DMS114 treated with DMSO at 0.1 percent for 48 hours (cell line): ENCODE results near the gene PARP14.
"Not testable (repeated sequence)": the region's sequence is repeated elsewhere in the genome, so short reads cannot be mapped to it uniquely, and the experiment has no call there.

ENCODE experiments used
- DNase-seq: peaks from one replicate; lab custom pipeline; 2025; ENCODE audit not compliant: unreplicated experiment; lab: John Stamatoyannopoulos, UW

Gene PARP14

GRCh38 chr3:122676759-122677158 lies 3.9 kb upstream of the PARP14 start:
- DNase-seq = no peak

GRCh38 chr3:122677216-122677615 lies 3.4 kb upstream of the PARP14 start:
- DNase-seq = no peak

DNA sequence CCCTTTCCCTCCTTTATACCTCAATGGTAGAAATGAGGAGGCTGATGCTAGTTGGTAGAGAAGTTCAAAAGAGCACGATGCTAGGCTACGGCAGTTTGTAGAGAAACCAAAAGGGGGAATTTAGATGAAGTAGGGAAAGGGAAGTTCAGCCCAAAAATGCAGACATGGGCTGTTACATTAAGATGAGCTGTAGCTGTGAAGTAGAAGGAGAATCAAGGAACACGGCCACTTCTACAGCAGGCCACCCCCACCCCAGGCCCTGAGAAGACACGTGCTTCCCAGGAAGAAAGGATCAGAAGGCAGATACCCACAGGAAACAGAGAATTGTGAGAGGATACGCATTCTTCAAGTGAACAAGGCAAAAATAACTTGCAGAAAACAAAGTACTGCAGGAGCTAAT lies 2.1 kb upstream of the PARP14 start:
- no peak for DNase-seq

DNA sequence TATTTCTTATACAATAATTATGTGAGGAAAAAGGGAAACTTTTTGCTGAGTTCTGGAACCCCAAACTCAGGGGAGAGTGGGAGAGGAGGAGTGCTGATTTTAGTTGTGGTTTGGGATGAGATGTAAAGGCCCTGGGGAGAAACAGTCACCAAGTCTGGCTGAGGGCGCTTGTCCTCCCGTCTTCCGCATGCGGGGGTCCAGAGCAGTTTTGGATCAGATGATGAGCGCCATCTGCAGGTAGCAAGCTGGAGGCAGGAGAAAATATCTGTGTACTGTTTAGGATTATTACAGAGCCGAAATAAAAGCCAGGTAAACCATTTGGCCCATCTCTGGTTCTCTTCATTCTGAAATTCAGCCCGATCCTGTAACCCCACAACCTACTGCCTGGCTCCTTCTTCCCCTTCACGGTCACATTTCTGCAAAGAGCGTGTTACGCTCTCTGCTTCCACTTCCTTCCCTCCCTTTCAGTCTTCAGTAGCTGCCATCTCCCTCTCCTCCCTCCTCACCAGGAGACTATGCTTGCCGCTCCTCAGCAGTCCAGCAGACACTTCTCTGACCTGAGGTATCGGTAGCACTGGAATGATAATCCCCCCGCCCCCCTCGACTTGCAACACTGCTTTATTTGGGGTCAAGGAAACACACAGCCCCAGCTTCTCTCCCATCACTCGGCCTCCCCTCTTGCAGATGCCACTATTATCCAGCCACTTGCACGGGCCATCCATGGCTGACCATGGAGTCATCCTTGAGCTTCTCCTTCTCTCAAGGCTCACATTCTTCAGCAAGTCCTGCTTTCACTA lies 1.4 kb upstream of the PARP14 start:
- peak; percentile 79 for DNase-seq

- DNase-seq = no peak
These were observed 661 bp upstream of the PARP14 start for GRCh38 chr3:122679882-122680474.

DNA sequence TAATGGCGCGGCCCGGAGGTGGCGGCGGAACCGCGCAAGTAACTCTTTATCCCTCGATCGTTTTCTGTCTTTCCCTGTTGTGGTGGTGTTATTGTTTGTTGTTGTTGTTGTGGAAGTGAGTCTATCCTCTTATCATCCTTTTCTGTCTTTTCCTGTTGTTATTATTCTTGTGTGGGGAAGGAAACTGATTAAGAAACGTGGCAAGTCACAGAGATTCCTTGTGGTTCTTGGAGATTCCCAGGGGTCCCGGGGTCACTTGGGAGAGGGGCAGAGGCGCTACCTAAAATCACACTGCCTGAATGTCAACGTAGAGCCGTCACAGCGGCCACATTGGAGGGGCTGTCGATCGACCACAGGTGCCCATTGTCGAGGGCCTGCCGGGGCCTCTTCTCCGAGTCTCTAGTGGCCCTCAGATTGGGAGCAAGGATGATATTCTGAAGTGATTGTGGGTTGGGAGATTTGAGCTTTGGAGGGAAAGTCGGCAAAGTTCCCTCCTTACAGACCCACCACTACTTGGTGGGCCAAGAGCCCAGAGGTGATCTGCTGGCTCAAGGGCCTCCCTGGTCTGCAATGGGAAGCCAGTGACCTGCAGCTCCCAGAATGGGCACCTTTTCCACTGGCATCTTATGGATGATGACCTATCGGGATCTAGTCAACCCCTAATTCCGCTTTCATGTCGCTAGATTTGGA lies 790 bp downstream of the PARP14 start:
- no peak for DNase-seq

DNA sequence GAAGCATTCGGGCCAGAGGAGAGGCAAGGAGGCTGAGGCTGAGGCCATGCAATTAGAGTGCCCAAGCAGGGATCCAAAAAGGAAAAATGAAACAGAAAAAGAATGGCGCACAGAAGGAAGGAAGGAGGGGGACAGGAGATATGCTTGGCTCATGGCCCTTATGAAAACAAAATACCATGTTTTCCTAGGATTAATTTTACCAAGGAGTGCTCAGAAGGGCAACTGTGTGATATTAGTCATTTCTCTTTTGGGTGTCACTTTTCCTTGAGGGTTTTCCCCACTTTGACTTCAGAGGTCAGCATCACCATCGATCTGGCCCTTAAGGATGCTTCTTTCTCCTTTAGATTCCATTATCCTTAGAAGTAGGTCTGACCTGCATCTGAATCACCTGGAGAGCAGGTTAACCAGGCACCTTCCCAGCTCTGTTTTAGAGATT lies 1.4 kb downstream of the PARP14 start:
- DNase-seq = no peak

- not testable (repeated sequence) for DNase-seq
These were observed 2.3 kb downstream of the PARP14 start for GRCh38 chr3:122682778-122683411.

DNA sequence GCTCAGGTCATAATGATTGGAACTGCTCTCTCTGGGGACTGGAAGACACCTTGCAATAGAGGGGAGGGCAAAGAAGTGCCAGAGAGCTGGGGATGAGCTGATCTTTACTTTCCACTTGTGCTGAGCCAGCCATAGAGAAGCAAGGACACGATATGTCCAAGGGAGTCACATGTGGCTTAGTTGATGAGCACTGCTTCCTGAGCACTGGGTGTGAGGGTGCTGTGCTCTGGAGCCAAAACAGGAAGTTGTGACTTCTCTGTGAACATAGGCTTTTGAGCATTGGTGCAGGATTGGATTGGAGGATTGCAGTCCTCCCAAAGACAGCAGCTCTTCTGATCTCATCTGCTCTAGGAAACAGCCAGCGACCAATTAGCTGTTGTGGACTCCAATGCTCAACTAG lies 6.7 kb downstream of the PARP14 start:
- no peak for DNase-seq

GRCh38 chr3:122688996-122689395 lies 8.4 kb downstream of the PARP14 start:
- DNase-seq = no peak

DNA sequence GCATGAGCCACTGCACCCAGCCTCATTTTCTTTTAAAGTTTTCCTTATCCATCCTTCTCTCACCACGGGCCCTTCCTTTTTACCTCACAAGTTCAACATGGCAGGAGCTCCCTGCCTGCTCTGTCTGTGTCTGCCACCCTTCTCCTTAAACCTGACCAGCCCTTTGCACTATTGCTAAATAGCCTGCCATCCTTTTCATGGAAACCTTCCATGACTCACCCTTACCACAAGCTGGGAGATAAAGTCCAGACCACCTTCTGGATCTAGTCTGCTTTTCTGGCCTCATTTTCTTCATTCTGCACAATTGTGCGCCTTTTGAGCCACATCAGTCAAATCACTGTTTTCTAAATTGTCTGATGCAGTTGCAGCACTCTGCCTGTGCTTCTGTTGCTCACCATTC lies 8.9 kb downstream of the PARP14 start:
- DNase-seq = no peak

DNA sequence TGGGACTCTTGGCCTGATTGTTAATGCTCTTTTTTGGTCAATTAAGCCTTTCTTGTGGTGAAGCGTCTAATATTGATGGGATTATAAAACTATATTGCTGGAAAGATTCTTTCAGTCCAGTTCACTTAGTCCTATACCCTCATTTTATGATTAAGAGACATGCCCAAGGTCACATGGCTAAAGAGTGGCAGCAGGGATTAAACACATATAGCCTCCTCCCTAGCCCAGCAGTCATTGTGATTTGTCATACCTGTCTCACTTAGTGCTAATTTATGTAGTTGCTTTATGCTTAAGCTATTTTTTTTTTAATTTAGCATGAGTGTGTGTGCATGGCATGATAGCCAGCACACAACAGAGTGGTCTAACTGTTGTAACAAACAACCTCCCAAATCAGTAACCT lies 9.5 kb downstream of the PARP14 start:
- DNase-seq = no peak

- no peak for DNase-seq
These were observed 10.6 kb downstream of the PARP14 start for GRCh38 chr3:122691195-122691594.

GRCh38 chr3:122692674-122693073 lies 12.0 kb downstream of the PARP14 start:
- DNase-seq = no peak

GRCh38 chr3:122694966-122695365 lies 14.3 kb downstream of the PARP14 start:
- DNase-seq = no peak

- no peak for DNase-seq
These were observed 15.4 kb downstream of the PARP14 start for GRCh38 chr3:122695927-122696561.

DNA sequence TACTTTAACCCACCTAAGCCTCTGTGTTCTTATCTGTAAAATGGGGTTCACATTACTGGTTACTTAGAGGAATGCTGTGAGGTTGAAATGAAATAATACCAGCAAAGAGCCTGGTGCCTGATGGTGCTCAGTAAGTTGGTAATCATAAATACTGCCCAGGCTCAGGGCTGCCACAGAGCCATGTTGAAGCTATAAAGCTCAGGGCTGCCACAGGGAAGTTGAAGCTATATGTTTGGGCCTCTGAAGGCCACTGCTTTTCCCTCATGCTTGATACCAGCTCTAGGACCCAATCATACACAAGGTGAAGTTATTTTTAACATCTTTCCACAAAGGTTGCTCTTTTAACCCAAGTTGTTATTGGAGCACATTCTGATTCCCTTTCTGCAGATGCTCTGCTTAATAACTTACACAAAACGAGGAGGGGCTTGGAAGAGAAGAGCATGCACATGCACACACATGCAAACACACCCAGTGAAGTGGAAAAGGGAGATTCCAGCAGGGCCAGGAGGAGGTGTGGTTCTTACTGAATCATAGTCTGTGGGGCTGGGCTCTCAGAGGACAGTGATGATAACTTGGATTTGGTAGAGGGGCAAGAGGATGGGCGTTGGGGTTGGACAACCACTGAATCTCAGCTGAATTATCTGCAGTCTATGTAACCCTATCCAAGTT lies 17.4 kb downstream of the PARP14 start:
- no peak for DNase-seq

DNA sequence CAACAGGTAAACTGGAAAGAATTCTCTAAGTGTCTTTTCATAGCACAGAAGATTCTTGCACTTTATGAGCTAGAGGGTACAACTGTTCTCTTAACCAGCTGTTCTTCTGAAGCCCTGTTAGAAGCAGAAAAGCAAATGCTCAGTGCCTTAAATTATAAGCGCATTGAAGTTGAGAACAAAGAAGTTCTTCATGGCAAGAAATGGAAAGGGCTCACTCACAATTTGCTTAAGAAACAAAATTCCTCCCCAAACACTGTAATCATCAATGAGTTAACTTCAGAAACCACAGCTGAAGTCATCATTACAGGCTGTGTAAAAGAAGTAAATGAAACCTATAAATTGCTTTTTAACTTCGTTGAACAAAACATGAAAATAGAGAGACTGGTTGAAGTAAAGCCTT lies 19.6 kb downstream of the PARP14 start:
- DNase-seq = no peak

- no peak for DNase-seq
These were observed 24.7 kb downstream of the PARP14 start for GRCh38 chr3:122705379-122705778.

DNA sequence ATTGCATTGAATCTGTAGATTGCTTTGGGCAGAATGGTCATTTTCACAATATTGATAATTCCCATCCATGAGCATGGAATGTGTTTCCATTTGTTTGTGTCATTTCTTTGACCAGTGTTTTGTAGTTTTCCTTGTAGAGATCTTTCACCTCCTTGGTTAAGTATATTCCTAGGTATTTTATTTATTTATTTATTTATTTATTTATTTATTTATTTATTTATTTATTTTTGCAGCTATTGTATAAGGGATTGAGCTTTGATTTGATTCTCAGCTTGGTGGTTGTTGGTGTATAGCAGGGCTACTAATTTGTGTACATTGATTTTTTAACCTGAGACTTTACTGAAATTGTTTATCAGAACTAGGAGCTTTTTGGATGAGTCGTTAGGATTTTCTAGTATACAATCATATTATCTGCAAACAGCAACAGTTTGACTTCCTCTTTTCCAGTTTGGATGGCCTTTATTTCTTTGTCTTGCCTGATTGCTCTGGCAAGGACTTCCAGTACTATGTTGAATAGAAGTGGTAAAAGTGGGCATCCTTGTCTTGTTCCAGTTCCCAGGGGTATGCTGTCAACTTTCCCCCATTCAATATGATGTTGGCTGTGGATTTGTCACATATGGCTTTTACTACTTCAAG lies 30.1 kb downstream of the PARP14 start:
- not testable (repeated sequence) for DNase-seq
